CD14-positive monocyte (primary cell): ENCODE data around the gene GRIN3B. TPM values are rescaled to one million over a fixed set of nuclear protein-coding genes. Genes with fewer than 3 reads are reported as not detected.

Source experiments
- DNase-seq, 3 donors: peaks; one replicate each; pipeline ENCODE4 v3.0.0-alpha.2; 2011 to 2022
- H2AFZ ChIP-seq: 2 replicates; pipeline ENCODE4 v1.6.0; 2012; ENCODE audit warnings: mild to moderate bottlenecking, low read depth, low read length, inconsistent platforms; ENCODE audit not compliant: insufficient read depth, poor library complexity, severe bottlenecking
- H3K27ac ChIP-seq, 2 donors: 1 replicate in 1 of 2; 2 replicates in 1 of 2; pipeline ENCODE4 v1.5.1; 2012 to 2013; ENCODE audit warnings: low read length in 2 of 2, control low read depth in 1 of 2, inconsistent platforms in 1 of 2, low read depth in 1 of 2, mild to moderate bottlenecking in 1 of 2
- H3K27me3 ChIP-seq, 2 donors: one replicate each; pipeline versions ENCODE4 v1.6.0 to v1.6.1; 2011 to 2013; ENCODE audit warnings: low read length in 2 of 2; ENCODE audit not compliant: control insufficient read depth in 2 of 2, insufficient read depth in 2 of 2
- H3K36me3 ChIP-seq, 2 donors: replicated peaks in 1 of 2; 1 replicate in 1 of 2; 2 replicates in 1 of 2; pipeline versions ENCODE4 v1.5.1 to v1.6.1; 2012 to 2013; ENCODE audit warnings: low read length in 2 of 2, control low read depth in 1 of 2, inconsistent platforms in 1 of 2, mild to moderate bottlenecking in 1 of 2; ENCODE audit not compliant: insufficient read depth in 2 of 2, control insufficient read depth in 1 of 2
- H3K4me1 ChIP-seq, 2 donors: 1 replicate in 1 of 2; 2 replicates in 1 of 2; pipeline versions ENCODE4 v1.5.1 to v1.6.1; 2012 to 2013; ENCODE audit warnings: low read length in 2 of 2, control low read depth in 1 of 2, inconsistent platforms in 1 of 2, mild to moderate bottlenecking in 1 of 2, moderate library complexity in 1 of 2; ENCODE audit not compliant: insufficient read depth in 2 of 2, control insufficient read depth in 1 of 2
- H3K4me2 ChIP-seq: replicated peaks from 2 replicates; pipeline ENCODE3; 2012; ENCODE audit warnings: low read length, moderate library complexity, mild to moderate bottlenecking; ENCODE audit not compliant: poor library complexity, severe bottlenecking; ENCODE audit errors: extremely low read depth
- H3K4me3 ChIP-seq, 3 experiments: fragments of 200-600 bp in 1 of 3; sonication (generic) in 1 of 3; replicated peaks in 1 of 3; 1 replicate in 2 of 3; 2 replicates in 1 of 3; pipeline ENCODE4 v1.5.1; 2011 to 2013; ENCODE audit warnings: low read length in 3 of 3, mild to moderate bottlenecking in 3 of 3, control low read depth in 2 of 3, low read depth in 2 of 3, inconsistent platforms in 1 of 3, moderate library complexity in 1 of 3
- H3K79me2 ChIP-seq: 2 replicates; pipeline ENCODE4 v1.6.0; 2012; ENCODE audit warnings: mild to moderate bottlenecking, control low read depth, inconsistent platforms, low read length, moderate library complexity; ENCODE audit not compliant: insufficient read depth
- H3K9ac ChIP-seq: 2 replicates; pipeline ENCODE4 v1.6.0; 2017; ENCODE audit warnings: low read length, mild to moderate bottlenecking; ENCODE audit not compliant: insufficient read depth, poor library complexity, severe bottlenecking
- H3K9me3 ChIP-seq, 2 donors: replicated peaks in 1 of 2; 1 replicate in 1 of 2; 2 replicates in 1 of 2; pipeline versions ENCODE4 v1.5.1 to v1.6.1; 2012 to 2013; ENCODE audit warnings: low read length in 2 of 2, control low read depth in 1 of 2; ENCODE audit not compliant: control insufficient read depth in 1 of 2, insufficient read depth in 1 of 2
- H4K20me1 ChIP-seq: 2 replicates; pipeline ENCODE4 v1.6.0; 2012; ENCODE audit warnings: mild to moderate bottlenecking, low read length, control low read depth, moderate library complexity; ENCODE audit not compliant: insufficient read depth
- H3K27ac Mint-ChIP-seq, 7 donors: one replicate each; pipeline ENCODE4 v1.8.0; 2020; ENCODE audit warnings: mild to moderate bottlenecking in 7 of 7, mixed read lengths in 7 of 7, moderate library complexity in 6 of 7, inconsistent platforms in 2 of 7
- H3K27me3 Mint-ChIP-seq, 3 donors: one replicate each; pipeline ENCODE4 v1.8.0; 2021 to 2022; ENCODE audit warnings: low read depth in 3 of 3, mild to moderate bottlenecking in 3 of 3, mixed read lengths in 3 of 3, moderate library complexity in 3 of 3, inconsistent platforms in 1 of 3
- H3K36me3 Mint-ChIP-seq, 2 donors: one replicate each; pipeline ENCODE4 v1.8.0; 2020; ENCODE audit warnings: mixed read lengths in 2 of 2, inconsistent platforms in 1 of 2, mild to moderate bottlenecking in 1 of 2
- H3K4me1 Mint-ChIP-seq: one replicate; pipeline ENCODE4 v1.8.0; 2020; ENCODE audit warnings: mild to moderate bottlenecking, mixed read lengths
- H3K4me3 Mint-ChIP-seq, 2 donors: one replicate each; pipeline ENCODE4 v1.8.0; 2020; ENCODE audit warnings: mild to moderate bottlenecking in 2 of 2, mixed read lengths in 2 of 2, moderate library complexity in 1 of 2
- H3K9me3 Mint-ChIP-seq, 7 donors: one replicate each; pipeline ENCODE4 v1.8.0; 2020 to 2022; ENCODE audit warnings: mixed read lengths in 7 of 7, mild to moderate bottlenecking in 6 of 7, moderate library complexity in 6 of 7, inconsistent platforms in 2 of 7
- WGBS: methylation state at CpG from one replicate; pipeline ENCODE4 v1.1.5; 2013; ENCODE audit warnings: missing lambda C conversion rate; ENCODE audit not compliant: insufficient coverage; 5-methylcytosine and 5-hydroxymethylcytosine counted together
- intact Hi-C, 2 donors: fragments of 100-400 bp; cut with micrococcal nuclease; formaldehyde crosslinking; loops; one replicate each; pipeline versions ENCODE4 v1.15.0 to v1.15.1; 2023
- polyA plus RNA-seq, 3 donors: library from polyadenylated mRNA; depleted of rRNA in 1 of 3; unstranded in 2 of 3; stranded (reverse) in 1 of 3; fragments of 300-500 nt in 2 of 3; fragments of >200 nt in 1 of 3; fragmentation: Illumina TruSeq in 2 of 3; gene quantifications; 1 replicate in 2 of 3; 2 replicates in 1 of 3; pipeline ENCODE4 v1.2.3, GENCODE V29; 2012 to 2021
- TF ChIP-seq, protein P1 (sequence below): fragments of 200-600 bp; IDR thresholded peaks from one replicate; pipeline ENCODE4 v1.8.0; 2022; ENCODE audit warnings: antibody characterized with exemption, mild to moderate bottlenecking

The GRIN3B gene
- polyA plus RNA-seq, 3 donors, result 0.13 to 0.27 TPM; not detected in 1

DNA sequence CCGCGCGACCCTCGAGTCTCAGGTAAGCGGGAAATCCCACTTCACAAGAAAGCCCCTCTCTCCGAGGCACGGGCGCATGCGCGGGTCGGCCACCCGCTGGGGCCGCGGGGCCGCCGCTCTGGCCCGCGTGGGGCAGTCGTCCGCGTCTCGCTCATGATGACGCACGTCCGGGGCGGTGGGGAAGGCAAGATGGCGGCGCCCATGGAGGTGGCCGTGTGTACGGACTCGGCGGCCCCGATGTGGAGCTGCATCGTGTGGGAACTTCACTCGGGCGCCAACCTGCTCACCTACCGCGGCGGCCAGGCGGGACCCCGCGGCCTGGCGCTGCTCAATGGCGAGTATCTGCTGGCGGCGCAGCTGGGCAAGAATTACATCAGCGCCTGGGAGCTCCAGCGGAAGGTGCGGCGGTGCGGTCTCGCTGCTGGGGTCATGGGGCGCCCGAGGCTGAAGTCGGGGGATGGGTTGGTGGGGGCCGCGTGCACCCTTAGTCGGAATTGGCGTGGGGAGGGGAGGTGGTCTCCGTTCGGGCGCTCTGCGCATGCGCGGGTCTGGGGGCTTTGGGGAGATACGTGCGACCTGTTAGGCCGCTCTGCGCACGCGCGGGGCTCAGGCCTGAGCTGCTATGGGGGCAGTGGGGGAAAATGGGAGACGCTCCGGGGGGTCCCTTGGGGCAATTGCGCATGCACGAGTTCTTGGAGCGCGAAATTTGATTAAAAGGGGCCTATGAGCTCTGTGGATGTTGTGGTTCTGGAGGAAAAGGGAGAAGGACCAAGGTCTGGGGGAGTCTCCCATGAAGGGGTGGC, 15.9 kb upstream of the GRIN3B start, which contains the start of gene WDR18:
Gene WDR18 (plus strand): TSS at position 181 of the 803 bp plus-strand sequence. CDS start 9 bp downstream, at position 190.
- no peaks in the 10 kb centered on the region for H4K20me1 ChIP-seq
- peak within 1 kb of the TSS; percentile 97 for H3K4me2 ChIP-seq
- peak; percentile 84 to 90 (median 86) for DNase-seq
- H3K27me3 ChIP-seq, result no peaks in the 10 kb centered on the region
- TF ChIP-seq, protein P1, sequence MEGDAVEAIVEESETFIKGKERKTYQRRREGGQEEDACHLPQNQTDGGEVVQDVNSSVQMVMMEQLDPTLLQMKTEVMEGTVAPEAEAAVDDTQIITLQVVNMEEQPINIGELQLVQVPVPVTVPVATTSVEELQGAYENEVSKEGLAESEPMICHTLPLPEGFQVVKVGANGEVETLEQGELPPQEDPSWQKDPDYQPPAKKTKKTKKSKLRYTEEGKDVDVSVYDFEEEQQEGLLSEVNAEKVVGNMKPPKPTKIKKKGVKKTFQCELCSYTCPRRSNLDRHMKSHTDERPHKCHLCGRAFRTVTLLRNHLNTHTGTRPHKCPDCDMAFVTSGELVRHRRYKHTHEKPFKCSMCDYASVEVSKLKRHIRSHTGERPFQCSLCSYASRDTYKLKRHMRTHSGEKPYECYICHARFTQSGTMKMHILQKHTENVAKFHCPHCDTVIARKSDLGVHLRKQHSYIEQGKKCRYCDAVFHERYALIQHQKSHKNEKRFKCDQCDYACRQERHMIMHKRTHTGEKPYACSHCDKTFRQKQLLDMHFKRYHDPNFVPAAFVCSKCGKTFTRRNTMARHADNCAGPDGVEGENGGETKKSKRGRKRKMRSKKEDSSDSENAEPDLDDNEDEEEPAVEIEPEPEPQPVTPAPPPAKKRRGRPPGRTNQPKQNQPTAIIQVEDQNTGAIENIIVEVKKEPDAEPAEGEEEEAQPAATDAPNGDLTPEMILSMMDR, result no peak
- H3K27ac ChIP-seq, result peak within 1 kb of the TSS; percentile 7 to 71
- no peaks in the 10 kb centered on the region for H3K9me3 ChIP-seq
- Mint-ChIP-seq H3K27ac (peak within 1 kb of the TSS; percentile 59 to 91 (median 77)), H3K4me3 (peak within 1 kb of the TSS; percentile 88 to 90), H3K27me3 (peaks cover 0 to 4% (median 1%) of the 10 kb centered on the region in 3 donors), H3K36me3 (peaks cover 17 to 28% of the 10 kb centered on the region in 2 donors), H3K9me3 (no peaks in the 10 kb centered on the region), H3K4me1 (peaks cover 17% of the 10 kb centered on the region)
- H3K4me1 ChIP-seq, result peaks cover 18 to 28% of the 10 kb centered on the region in 2 donors
- intact Hi-C loops, result loop anchor here (5.0 to 10.0 kb wide), 3 partner anchors 122 to 212 kb away; no protein-coding TSS in a partner anchor
- H3K79me2 ChIP-seq, result peaks cover 12% of the 10 kb centered on the region
- H3K36me3 ChIP-seq, result peaks cover 7 to 22% of the 10 kb centered on the region in 2 donors
- under 1% methylated on average over 70 of the region's 78 CpGs for WGBS
- H2AFZ ChIP-seq, result peak within 1 kb of the TSS; percentile 86
- peak within 1 kb of the TSS; percentile 69 for H3K9ac ChIP-seq
- H3K4me3 ChIP-seq, result peak within 1 kb of the TSS; percentile 82 to 96 (median 85)

GRCh38 chr19:986083-986482, 14.1 kb upstream of the GRIN3B start:
- H3K79me2 ChIP-seq, result peaks cover 12% of the 10 kb centered on the region
- no peak overlapping the region for H3K9ac ChIP-seq
- peaks cover 14% of the 10 kb centered on the region for H3K4me1 Mint-ChIP-seq
- H3K9me3 ChIP-seq, result no peaks in the 10 kb centered on the region
- no peak overlapping the region for H3K4me3 Mint-ChIP-seq
- no peak overlapping the region for H3K4me3 ChIP-seq
- peaks cover 18 to 28% of the 10 kb centered on the region in 2 donors for H3K4me1 ChIP-seq
- intact Hi-C loops, result loop anchor here in 1 of 2 donors (10.0 kb wide), 1 partner anchor 211 kb away; no protein-coding TSS in a partner anchor
- H3K36me3 ChIP-seq, result peaks cover 18 to 28% of the 10 kb centered on the region in 2 donors
- TF ChIP-seq, protein P1, result no peak
- H3K4me2 ChIP-seq, result no peak overlapping the region
- peaks cover 4% of the 10 kb centered on the region for H4K20me1 ChIP-seq
- no peak overlapping the region for H3K27ac ChIP-seq
- no peak for DNase-seq
- peaks cover 0 to 2% (median 1%) of the 10 kb centered on the region in 3 donors for H3K27me3 Mint-ChIP-seq
- H3K9me3 Mint-ChIP-seq, result peaks cover 0 to 3% (median 0%) of the 10 kb centered on the region in 7 donors
- H3K27me3 ChIP-seq, result no peaks in the 10 kb centered on the region
- no peak overlapping the region for H2AFZ ChIP-seq
- no peak overlapping the region for H3K27ac Mint-ChIP-seq
- peaks cover 19 to 37% of the 10 kb centered on the region in 2 donors for H3K36me3 Mint-ChIP-seq
- 96% methylated on average over 9 of the region's 14 CpGs for WGBS
